ENCODE data around the gene KIAA1958. TPM values are rescaled to one million over a fixed set of nuclear protein-coding genes. Genes with fewer than 3 reads are reported as not detected.

KIAA1958 gene
- total and polyA plus RNA-seq, 2 of the 8 experiments (the other 6 are each of a cell fraction or from before 2014, with no cell fraction given): 11.4 to 43.8 TPM

DNA sequence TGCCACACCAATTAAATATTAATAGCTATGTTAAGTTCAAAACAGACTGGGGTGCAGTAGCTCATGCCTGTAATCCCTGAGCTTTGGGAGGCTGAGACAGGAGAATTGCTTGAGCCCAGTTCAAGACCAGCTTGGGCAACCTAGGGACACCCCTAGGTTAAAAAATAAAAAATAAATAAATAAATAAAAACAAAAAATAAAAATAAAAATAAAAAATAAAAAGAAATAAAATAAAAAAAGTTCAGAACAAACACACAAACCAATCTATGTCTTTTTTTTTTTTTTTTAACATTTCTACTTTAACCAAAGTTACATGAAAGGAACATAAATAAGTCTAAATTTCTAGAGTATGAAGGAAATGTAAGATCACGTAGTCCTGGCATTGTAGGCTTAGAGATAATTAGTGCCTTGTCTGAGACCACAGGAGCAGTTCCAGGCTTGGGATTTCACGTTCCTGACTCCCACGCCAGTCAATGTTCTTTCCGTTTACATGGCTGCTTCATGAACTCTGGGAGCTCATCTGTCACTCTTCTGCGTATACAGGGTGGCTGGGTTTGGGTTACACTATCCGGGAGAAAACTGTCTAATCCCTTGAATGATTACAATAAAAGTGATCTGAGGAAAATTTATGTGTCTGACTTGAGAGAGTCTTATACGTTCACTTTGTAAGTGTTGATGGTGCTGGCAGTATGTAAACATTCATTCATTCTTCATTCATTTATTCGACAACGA, 85.2 kb downstream of the KIAA1958 start:
- Histone ChIP-seq H4K5ac (ENCODE audit: insufficient read length, low read depth, low read length) (no peak overlapping the region), H3K18ac (ENCODE audit: extremely low read depth, low read length) (no peak overlapping the region), H3K79me2 (ENCODE audit: control insufficient read depth in 1 of 2, insufficient read depth in 2 of 2, low read length in 2 of 2) (peaks cover 0 to 73% of the 10 kb centered on the region in 2 experiments; a peak in 3 of 4 replicates), H3K56ac (replicated peaks; ENCODE audit: insufficient read length, low read depth, low read length) (no peak overlapping the region), H3K4me3 (ENCODE audit: extremely low read depth in 1 of 4, insufficient read depth in 2 of 4, low read depth in 3 of 4, low read length in 4 of 4) (no peak overlapping the region), H2BK20ac (ENCODE audit: low read length) (no peak overlapping the region), H3K9me3 (ENCODE audit: insufficient read depth in 2 of 2, low read depth in 1 of 2, low read length in 1 of 2) (no peaks in the 10 kb centered on the region), H2BK12ac (ENCODE audit: low read depth, low read length) (no peak overlapping the region), H2AFZ (ENCODE audit: low read length) (no peak overlapping the region), H4K8ac (ENCODE audit: extremely low read depth, insufficient read depth, low read length) (no peak overlapping the region), H3K9ac (replicated peaks in 1 of 4; ENCODE audit: extremely low read depth in 1 of 4, low read depth in 3 of 4, low read length in 3 of 4) (no peak overlapping the region), H3K79me1 (ENCODE audit: low read depth, low read length) (peaks cover 17% of the 10 kb centered on the region), H4K20me1 (replicated peaks in 1 of 2; ENCODE audit: control insufficient read depth in 1 of 2, insufficient read depth in 2 of 2, low read length in 2 of 2) (peaks cover 6% of the 10 kb centered on the region in 2 experiments), H3K14ac (ENCODE audit: insufficient read length) (no peak overlapping the region), H3K23ac (ENCODE audit: insufficient read length) (no peak overlapping the region), H3K36me3 (ENCODE audit: control insufficient read depth in 2 of 4, insufficient read depth in 4 of 4, low read length in 3 of 4) (peaks cover 0 to 14% (median 4%) of the 10 kb centered on the region in 4 experiments; a peak in 3 of 8 replicates), H2BK5ac (ENCODE audit: low read depth, low read length) (no peak overlapping the region), H3K27me3 (replicated peaks in 1 of 4; ENCODE audit: control insufficient read depth in 3 of 4, extremely low read depth in 1 of 4, insufficient read depth in 3 of 4, low read length in 3 of 4) (no peaks in the 10 kb centered on the region), H3K27ac (ENCODE audit: low read depth, low read length) (no peak overlapping the region), H3K4me2 (ENCODE audit: insufficient read depth in 1 of 2, low read depth in 2 of 2, low read length in 2 of 2) (no peak overlapping the region), H2BK15ac (ENCODE audit: low read length) (no peak overlapping the region), H2AK5ac (ENCODE audit: low read depth, low read length) (no peak overlapping the region), H3K4ac (replicated peaks; ENCODE audit: insufficient read length, low read depth, low read length) (no peak overlapping the region), H3K4me1 (replicated peaks in 1 of 4; ENCODE audit: control insufficient read depth in 3 of 4, insufficient read depth in 4 of 4, low read length in 3 of 4) (peaks cover 0 to 3% (median 0%) of the 10 kb centered on the region in 4 experiments; a peak in 1 of 7 replicates), H2BK120ac (replicated peaks; ENCODE audit: low read depth, low read length) (no peak overlapping the region), H4K91ac (replicated peaks; ENCODE audit: insufficient read length, low read length) (no peak overlapping the region), H3K23me2 (ENCODE audit: low read depth, low read length) (no peaks in the 10 kb centered on the region)
- POLR2A ChIA-PET (ENCODE audit: partially characterized antibody): interaction anchor here (0.8 to 1.5 kb wide), 3 partner anchors 53 to 146 kb away, joined by 3 to 4 read pairs (median 3); partner anchors contain the start of genes INIP and KIAA1958
- CTCF ChIA-PET (ENCODE audit: partially characterized antibody): interaction anchor here (0.6 to 1.6 kb wide), 5 partner anchors 9 to 21 kb away, joined by 3 to 10 read pairs (median 4); no protein-coding TSS in a partner anchor
- DNase-seq (ENCODE audit: low read depth in 1 of 2, low spot score in 2 of 2) (no peak), FAIRE-seq (no peak)
- 93% methylated on average over 9 of the region's 9 CpGs; no CpG with 5 or more reads in 1 of the 2 experiments for WGBS, 2 experiments (ENCODE audit: extremely low coverage in 1 of 2, insufficient coverage in 1 of 2, insufficient read length in 1 of 2, insufficient replicate concordance in 2 of 2, low coverage in 1 of 2, low lambda C conversion rate in 2 of 2, missing lambda C conversion rate in 1 of 2)
- TF ChIP-seq POLR2A (IDR thresholded peaks at IDR 0.05; ENCODE audit: control extremely low read depth in 1 of 2, low read depth in 2 of 2, low read length in 2 of 2) (no peak), GTF2F1 (IDR thresholded peaks at IDR 0.05; ENCODE audit: borderline replicate concordance, low read depth, low read length) (no peak), RNF2 (IDR thresholded peaks at IDR 0.05; ENCODE audit: borderline replicate concordance, low read depth, low read length, missing control alignments, poor library complexity, severe bottlenecking) (no peak), TAF1 (IDR thresholded peaks at IDR 0.05; ENCODE audit: low read depth, low read length) (no peak), ATF3 (IDR thresholded peaks at IDR 0.05; ENCODE audit: insufficient read depth, low read depth, low read length) (no peak), PHF8 (conservative IDR thresholded peaks at IDR 0.05; ENCODE audit: low read depth, low read length) (no peak)
- TF ChIP-seq, protein P1, sequence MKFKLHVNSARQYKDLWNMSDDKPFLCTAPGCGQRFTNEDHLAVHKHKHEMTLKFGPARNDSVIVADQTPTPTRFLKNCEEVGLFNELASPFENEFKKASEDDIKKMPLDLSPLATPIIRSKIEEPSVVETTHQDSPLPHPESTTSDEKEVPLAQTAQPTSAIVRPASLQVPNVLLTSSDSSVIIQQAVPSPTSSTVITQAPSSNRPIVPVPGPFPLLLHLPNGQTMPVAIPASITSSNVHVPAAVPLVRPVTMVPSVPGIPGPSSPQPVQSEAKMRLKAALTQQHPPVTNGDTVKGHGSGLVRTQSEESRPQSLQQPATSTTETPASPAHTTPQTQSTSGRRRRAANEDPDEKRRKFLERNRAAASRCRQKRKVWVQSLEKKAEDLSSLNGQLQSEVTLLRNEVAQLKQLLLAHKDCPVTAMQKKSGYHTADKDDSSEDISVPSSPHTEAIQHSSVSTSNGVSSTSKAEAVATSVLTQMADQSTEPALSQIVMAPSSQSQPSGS (IDR thresholded peaks at IDR 0.05; ENCODE audit: low read length): no peak

Measured in H1 (cell line).